DND-41 (cell line): ENCODE results near the gene TCP11L1.
"Not testable (repeated sequence)": the region's sequence is repeated elsewhere in the genome, so short reads cannot be mapped to it uniquely, and the experiment has no call there.

ENCODE experiments used
- ATAC-seq: fragments of 200-7000 bp; cut with Tn5 transposase; 3 replicates; pipeline ENCODE4 v1.9.1; 2021; ENCODE audit warnings: low read depth; ENCODE audit not compliant: insufficient read depth
- DNase-seq: peaks from one replicate; pipeline ENCODE4 v3.0.0-alpha.2; 2020
- H2AFZ ChIP-seq: 2 replicates; pipeline ENCODE4 v1.6.0; 2012; ENCODE audit warnings: low read depth, low read length
- H3K27ac ChIP-seq: 2 replicates; pipeline ENCODE4 v1.5.1; 2012; ENCODE audit warnings: low read length, inconsistent platforms
- H3K27me3 ChIP-seq: fragments of 200-600 bp; sonication (generic); 2 replicates; pipeline ENCODE4 v1.6.0; 2012; ENCODE audit warnings: low read length, mild to moderate bottlenecking, inconsistent platforms; ENCODE audit not compliant: insufficient read depth, poor library complexity
- H3K36me3 ChIP-seq: 2 replicates; pipeline ENCODE4 v1.5.1; 2012; ENCODE audit warnings: low read length, inconsistent platforms; ENCODE audit not compliant: insufficient read depth
- H3K4me1 ChIP-seq: 2 replicates; pipeline ENCODE4 v1.5.1; 2012; ENCODE audit warnings: mild to moderate bottlenecking, low read length; ENCODE audit not compliant: insufficient read depth
- H3K4me2 ChIP-seq: 2 replicates; pipeline ENCODE4 v1.6.0; 2012; ENCODE audit warnings: mild to moderate bottlenecking, moderate library complexity, low read length, inconsistent platforms; ENCODE audit not compliant: insufficient read depth
- H3K4me3 ChIP-seq, 2 experiments: fragments of 200-600 bp in 1 of 2; shearing (Covaris generic) in 1 of 2; 2 replicates each; pipeline ENCODE4 v1.5.1; 2012 to 2016; ENCODE audit warnings: inconsistent platforms in 2 of 2, low read length in 2 of 2, mild to moderate bottlenecking in 2 of 2, low read depth in 1 of 2, moderate library complexity in 1 of 2
- H3K79me2 ChIP-seq: 2 replicates; pipeline ENCODE4 v1.6.0; 2012; ENCODE audit warnings: low read length, inconsistent platforms; ENCODE audit not compliant: insufficient read depth
- H3K9ac ChIP-seq: 2 replicates; pipeline ENCODE4 v1.6.0; 2012; ENCODE audit warnings: low read depth, mild to moderate bottlenecking, inconsistent platforms, low read length, moderate library complexity
- H3K9me3 ChIP-seq: 2 replicates; pipeline ENCODE4 v1.5.1; 2012; ENCODE audit warnings: low read length, moderate library complexity, mild to moderate bottlenecking, inconsistent platforms; ENCODE audit not compliant: insufficient read depth, severe bottlenecking
- H4K20me1 ChIP-seq: 2 replicates; pipeline ENCODE4 v1.6.0; 2012; ENCODE audit warnings: low read length; ENCODE audit not compliant: insufficient read depth
- CTCF ChIP-seq: IDR thresholded peaks from 2 replicates; pipeline ENCODE4 v1.5.1; 2012; ENCODE audit warnings: borderline replicate concordance, low read length, moderate library complexity, mild to moderate bottlenecking; ENCODE audit not compliant: poor library complexity, severe bottlenecking; ENCODE audit errors: extremely low read depth
- EZH2 ChIP-seq: IDR thresholded peaks from 3 replicates; pipeline ENCODE4 v1.6.1; 2012; ENCODE audit warnings: borderline replicate concordance, low read depth, mild to moderate bottlenecking, moderate library complexity, low read length, inconsistent platforms; ENCODE audit not compliant: severe bottlenecking

Gene TCP11L1

DNA sequence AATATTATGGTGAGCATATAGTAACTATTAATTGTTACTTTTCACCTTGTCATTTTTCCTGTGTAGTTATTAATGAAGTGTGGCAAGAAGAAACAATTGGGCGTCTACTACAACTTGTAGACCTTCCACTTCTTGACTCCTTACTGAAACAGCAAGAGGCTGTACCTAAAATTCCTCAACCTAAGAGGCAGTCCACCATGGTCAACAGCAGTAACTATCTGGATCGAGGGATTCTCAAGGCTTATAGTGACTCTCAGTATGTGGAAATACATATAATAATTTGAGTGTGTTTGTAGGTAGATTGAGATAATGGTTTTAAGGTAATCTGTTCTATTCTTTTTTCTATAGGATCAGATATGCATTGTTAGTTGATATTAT is 10.8 kb upstream of the TCP11L1 start:
- H3K36me3 ChIP-seq = no peaks in the 10 kb centered on the region
- H3K27ac ChIP-seq = no peak overlapping the region
- no peak for TF ChIP-seq CTCF
- no peak for TF ChIP-seq EZH2

DNA sequence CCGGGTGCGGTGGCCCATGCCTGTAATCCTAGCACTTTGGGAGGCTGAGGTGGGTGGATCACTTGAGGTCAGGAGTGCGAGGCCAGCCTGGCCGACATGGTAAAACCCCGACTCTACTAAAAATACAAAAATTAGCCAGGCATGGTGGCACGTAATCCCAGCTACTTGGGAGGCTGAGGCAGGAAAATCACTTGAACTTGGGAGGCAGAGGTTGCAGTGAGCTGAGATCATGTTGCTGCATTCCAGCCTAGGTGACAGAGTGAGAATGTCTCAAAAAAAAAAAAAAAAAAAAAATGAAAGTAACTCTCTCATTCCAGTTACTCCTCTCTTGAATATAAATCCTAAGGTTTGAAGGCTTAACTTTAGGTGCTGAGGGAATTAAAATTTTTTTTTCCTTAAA is 10.2 kb upstream of the TCP11L1 start:
- not testable (repeated sequence) for H3K27me3 ChIP-seq, H4K20me1 ChIP-seq, H3K27ac ChIP-seq, DNase-seq, ATAC-seq, H2AFZ ChIP-seq, H3K4me3 ChIP-seq, H3K9ac ChIP-seq, H3K9me3 ChIP-seq, H3K4me1 ChIP-seq, H3K36me3 ChIP-seq, H3K79me2 ChIP-seq, H3K4me2 ChIP-seq

More for the DNA sequence above, 10.8 kb upstream of the TCP11L1 start:
- Histone ChIP-seq H3K27me3 (no peaks in the 10 kb centered on the region), H3K9me3 (no peaks in the 10 kb centered on the region), H3K79me2 (no peaks in the 10 kb centered on the region), H2AFZ (no peak overlapping the region), H3K4me1 (no peaks in the 10 kb centered on the region), H3K4me3 (no peak overlapping the region), H3K9ac (no peak overlapping the region), H4K20me1 (no peaks in the 10 kb centered on the region), H3K4me2 (no peak overlapping the region)
- ATAC-seq = no peak
- DNase-seq = no peak

DNA sequence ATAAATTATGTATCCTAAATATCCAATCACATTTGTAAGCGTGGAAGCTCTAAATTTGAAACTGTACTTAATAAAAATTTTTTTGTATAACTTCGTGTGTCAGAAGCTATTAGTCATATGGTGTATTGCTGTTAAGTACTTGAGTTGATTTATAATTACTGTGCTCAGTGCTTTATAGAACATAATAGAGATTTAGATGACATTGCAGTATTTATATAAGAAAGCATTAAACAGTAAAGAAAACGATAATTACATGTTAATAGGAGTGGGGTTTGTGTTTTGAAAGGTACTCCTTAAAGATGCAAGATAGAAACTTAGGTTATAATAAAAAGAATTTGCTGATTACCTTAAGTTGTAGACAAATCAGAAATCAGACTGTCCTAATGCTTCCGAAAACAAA is 5.9 kb upstream of the TCP11L1 start:
- no peak overlapping the region for H3K27ac ChIP-seq
- TF ChIP-seq CTCF = no peak
- TF ChIP-seq EZH2 = no peak
- ATAC-seq (no peak), DNase-seq (no peak)
- no peak overlapping the region for H2AFZ ChIP-seq
- H3K4me3 ChIP-seq = no peak overlapping the region
- H3K79me2 ChIP-seq = no peaks in the 10 kb centered on the region
- H4K20me1 ChIP-seq = no peaks in the 10 kb centered on the region
- H3K9me3 ChIP-seq = no peaks in the 10 kb centered on the region
- H3K9ac ChIP-seq = no peak overlapping the region
- H3K27me3 ChIP-seq = no peaks in the 10 kb centered on the region
- no peak overlapping the region for H3K4me2 ChIP-seq
- no peaks in the 10 kb centered on the region for H3K36me3 ChIP-seq
- H3K4me1 ChIP-seq = peaks cover 3% of the 10 kb centered on the region

DNA sequence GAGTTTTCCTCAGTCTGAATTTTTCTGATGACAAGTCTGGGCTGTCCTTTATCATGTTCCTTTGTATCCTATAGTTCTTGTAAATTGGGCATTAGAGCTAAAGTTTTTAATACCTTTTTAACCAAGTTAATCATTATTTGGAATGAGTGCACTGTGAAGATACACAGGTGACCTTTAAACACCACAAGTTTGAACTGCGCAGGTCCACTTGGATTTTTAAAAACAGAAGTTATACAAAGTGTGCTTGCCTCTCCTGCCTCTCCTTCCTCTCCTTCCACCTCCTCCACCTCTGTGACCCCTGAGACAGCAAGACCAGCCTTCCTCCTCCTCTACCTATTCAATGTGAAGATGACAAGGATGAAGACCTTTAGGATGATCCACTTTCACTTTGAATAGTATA is 4.4 kb upstream of the TCP11L1 start:
- Histone ChIP-seq H3K27ac (no peak overlapping the region), H3K4me2 (no peak overlapping the region), H2AFZ (no peak overlapping the region), H3K79me2 (peaks cover 7% of the 10 kb centered on the region), H3K4me1 (peaks cover 8% of the 10 kb centered on the region), H3K27me3 (no peaks in the 10 kb centered on the region), H3K9me3 (no peaks in the 10 kb centered on the region), H3K36me3 (no peaks in the 10 kb centered on the region; the same call in 1 of the 2 replicates), H4K20me1 (no peaks in the 10 kb centered on the region), H3K4me3 (no peak overlapping the region), H3K9ac (no peak overlapping the region)
- no peak for TF ChIP-seq CTCF
- ATAC-seq = no peak
- no peak for DNase-seq
